ENCODE results near the gene C1orf50. TPM values are rescaled to one million over a fixed set of nuclear protein-coding genes. Genes with fewer than 3 reads are reported as not detected.
A peak's percentile ranks its signal among the peaks of the same experiment; 100 is the strongest.

The C1orf50 gene
- total RNA-seq, 2 experiments from 2014 or later: 23.1 to 23.9 TPM

DNA sequence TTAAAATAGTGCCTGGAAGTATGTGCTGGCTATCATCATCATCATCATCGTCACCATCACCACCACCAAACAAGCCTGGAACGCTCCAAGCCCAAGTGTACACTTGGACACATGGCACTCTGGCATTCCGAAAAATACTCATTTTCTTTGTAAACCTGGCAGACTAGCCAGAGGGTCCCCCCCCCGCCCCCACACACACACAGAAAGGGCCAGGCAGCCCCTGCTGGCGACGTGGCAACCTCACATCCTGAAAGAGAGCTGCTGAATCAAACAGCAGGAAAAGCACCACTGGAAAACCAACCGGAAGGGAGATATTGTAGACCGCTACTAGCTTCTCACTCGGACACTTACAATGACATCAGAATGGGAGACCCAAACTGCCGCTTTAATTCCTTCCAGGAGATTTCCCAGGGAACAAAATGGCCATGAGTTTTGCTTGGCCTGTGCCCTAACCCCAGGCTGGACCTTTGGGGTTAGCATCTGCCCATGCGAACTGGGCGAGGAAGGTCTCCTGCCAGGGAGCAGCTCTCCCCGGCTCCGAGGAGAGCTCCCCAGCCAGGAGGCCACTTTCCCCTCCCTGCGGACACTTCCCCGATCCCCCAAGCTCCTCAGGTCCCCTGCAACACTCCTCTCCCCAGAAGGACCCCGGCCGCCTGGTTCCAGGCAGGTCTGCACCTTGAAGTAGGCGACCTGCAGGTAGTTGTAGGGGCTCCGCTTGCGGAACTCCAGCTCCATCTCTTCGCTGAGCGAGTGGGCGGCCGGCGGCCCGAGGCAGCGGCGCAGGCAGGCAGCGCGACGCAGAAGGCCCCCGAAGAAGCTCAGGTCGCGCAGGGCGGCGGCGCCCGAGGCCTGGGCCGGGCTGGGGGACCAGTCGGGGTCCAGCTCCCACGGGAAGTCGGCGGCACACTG lies 963 bp upstream of the C1orf50 start:
- intact Hi-C loops (cut with DNase I, micrococcal nuclease): loop anchor here (1.0 to 10.0 kb wide), 14 partner anchors 51 to 1904 kb away; partner anchors contain the start of genes CDC20 (in 2 of the 2), ZNF691 (in 2 of the 2), B4GALT2 (in 1 of the 2) and CCDC30 (in 1 of the 2)
- TF ChIP-seq, protein P1, sequence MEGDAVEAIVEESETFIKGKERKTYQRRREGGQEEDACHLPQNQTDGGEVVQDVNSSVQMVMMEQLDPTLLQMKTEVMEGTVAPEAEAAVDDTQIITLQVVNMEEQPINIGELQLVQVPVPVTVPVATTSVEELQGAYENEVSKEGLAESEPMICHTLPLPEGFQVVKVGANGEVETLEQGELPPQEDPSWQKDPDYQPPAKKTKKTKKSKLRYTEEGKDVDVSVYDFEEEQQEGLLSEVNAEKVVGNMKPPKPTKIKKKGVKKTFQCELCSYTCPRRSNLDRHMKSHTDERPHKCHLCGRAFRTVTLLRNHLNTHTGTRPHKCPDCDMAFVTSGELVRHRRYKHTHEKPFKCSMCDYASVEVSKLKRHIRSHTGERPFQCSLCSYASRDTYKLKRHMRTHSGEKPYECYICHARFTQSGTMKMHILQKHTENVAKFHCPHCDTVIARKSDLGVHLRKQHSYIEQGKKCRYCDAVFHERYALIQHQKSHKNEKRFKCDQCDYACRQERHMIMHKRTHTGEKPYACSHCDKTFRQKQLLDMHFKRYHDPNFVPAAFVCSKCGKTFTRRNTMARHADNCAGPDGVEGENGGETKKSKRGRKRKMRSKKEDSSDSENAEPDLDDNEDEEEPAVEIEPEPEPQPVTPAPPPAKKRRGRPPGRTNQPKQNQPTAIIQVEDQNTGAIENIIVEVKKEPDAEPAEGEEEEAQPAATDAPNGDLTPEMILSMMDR (IDR thresholded peaks at IDR 0.05): peak; percentile 46
- Histone ChIP-seq H3K27me3 (ENCODE audit: control insufficient read depth in 1 of 2, insufficient read depth in 2 of 2, low read length in 2 of 2) (no peaks in the 10 kb centered on the region), H3K36me3 (ENCODE audit: insufficient read depth, low read length) (peaks cover 25% of the 10 kb centered on the region), H3K4me3 (ENCODE audit: low read length) (peak overlapping the region; percentile 86), H3K27ac (ENCODE audit: low read depth in 1 of 2, low read length in 2 of 2) (peak overlapping the region in 1 of 2 donors; percentile 50), H3K4me1 (ENCODE audit: insufficient read depth, low read length) (peaks cover 44% of the 10 kb centered on the region), H3K9me3 (ENCODE audit: control insufficient read depth in 1 of 2, insufficient read depth in 1 of 2, low read length in 2 of 2) (no peaks in the 10 kb centered on the region)
- Mint-ChIP-seq H3K36me3 (ENCODE audit: low read depth) (peaks cover 19% of the 10 kb centered on the region), H3K27me3 (no peaks in the 10 kb centered on the region), H3K9me3 (no peaks in the 10 kb centered on the region), H3K27ac (no peak overlapping the region), H3K4me3 (no peak overlapping the region), H3K4me1 (ENCODE audit: low read depth) (peaks cover 33% of the 10 kb centered on the region)
- ChIA-PET CTCF (interaction anchor here (0.7 to 2.6 kb wide), 13 partner anchors 14 to 732 kb away, joined by 3 to 10 read pairs (median 3); partner anchors contain the start of genes PPIH and ZNF691), POLR2A (interaction anchor here (0.6 to 3.7 kb wide), 36 partner anchors 8 to 731 kb away, joined by 3 to 75 read pairs (median 4); partner anchors contain the start of genes CCDC30, ERMAP, PPCS and PPIH)
- DNase-seq (peak in 12 of 14 experiments; percentile 5 to 68 (median 22)), ATAC-seq (ENCODE audit: poor library complexity) (no peak)

GRCh38 chr1:42767510-42768000 lies 506 bp downstream of the C1orf50 start:
- ATAC-seq (ENCODE audit: poor library complexity) (peak; percentile 14), DNase-seq (no peak)
- no peak overlapping the region for H3K4me3 Mint-ChIP-seq
- CTCF ChIA-PET: interaction anchor here (0.5 to 2.6 kb wide), 6 partner anchors 64 to 190 kb away, joined by 3 to 10 read pairs (median 3); partner anchors contain the start of genes PPIH and ZNF691
- Histone ChIP-seq H3K36me3 (ENCODE audit: insufficient read depth, low read length) (peaks cover 11% of the 10 kb centered on the region), H3K9me3 (ENCODE audit: control insufficient read depth in 1 of 2, insufficient read depth in 1 of 2, low read length in 2 of 2) (no peaks in the 10 kb centered on the region), H3K4me1 (ENCODE audit: insufficient read depth, low read length) (peaks cover 47% of the 10 kb centered on the region), H3K27ac (ENCODE audit: low read depth in 1 of 2, low read length in 2 of 2) (peak overlapping the region; percentile 49 to 78), H3K27me3 (ENCODE audit: control insufficient read depth in 1 of 2, insufficient read depth in 2 of 2, low read length in 2 of 2) (no peaks in the 10 kb centered on the region), H3K4me3 (ENCODE audit: low read length) (peak overlapping the region; percentile 86)
- intact Hi-C loops (cut with DNase I, micrococcal nuclease): loop anchor here (1.0 to 10.0 kb wide), 14 partner anchors 49 to 1905 kb away; partner anchors contain the start of genes CDC20 (in 2 of the 2), ZNF691 (in 2 of the 2), B4GALT2 (in 1 of the 2) and CCDC30 (in 1 of the 2)
- peaks cover 24% of the 10 kb centered on the region for H3K36me3 Mint-ChIP-seq (ENCODE audit: low read depth)
- TF ChIP-seq, protein P1 (IDR thresholded peaks at IDR 0.05): no peak
- no peaks in the 10 kb centered on the region for H3K9me3 Mint-ChIP-seq
- H3K27me3 Mint-ChIP-seq: no peaks in the 10 kb centered on the region
- H3K27ac Mint-ChIP-seq: no peak overlapping the region
- peaks cover 40% of the 10 kb centered on the region for H3K4me1 Mint-ChIP-seq (ENCODE audit: low read depth)
- POLR2A ChIA-PET: interaction anchor here (0.7 to 3.7 kb wide), 34 partner anchors 9 to 733 kb away, joined by 3 to 75 read pairs (median 5); partner anchors contain the start of genes CCDC30, ERMAP, PPCS and PPIH

DNA sequence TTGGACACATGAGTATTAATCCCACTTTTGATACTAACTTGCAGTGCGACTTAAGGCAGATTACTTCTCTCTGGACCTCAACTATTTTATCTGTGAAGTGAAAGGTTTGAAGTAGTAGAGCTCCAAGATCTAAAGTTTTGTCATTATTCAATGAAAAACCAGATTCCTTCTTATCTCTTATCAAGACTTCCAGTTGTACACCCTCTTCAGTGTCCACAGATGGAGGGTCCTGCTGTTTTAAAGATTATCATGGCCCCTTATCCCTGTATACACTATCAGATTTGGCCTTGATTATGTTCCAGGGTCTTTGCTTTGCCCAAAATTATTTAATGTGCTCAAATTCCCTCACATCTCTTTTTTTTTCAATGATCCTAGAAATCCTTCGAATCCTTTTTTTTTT lies 1.1 kb downstream of the C1orf50 start:
- Mint-ChIP-seq H3K4me1 (ENCODE audit: low read depth) (peaks cover 44% of the 10 kb centered on the region), H3K27ac (no peak overlapping the region)
- ATAC-seq (ENCODE audit: poor library complexity): no peak

More for the DNA sequence above, 1.1 kb downstream of the C1orf50 start:
- ChIA-PET POLR2A (interaction anchor here (1.2 to 3.7 kb wide), 9 partner anchors 10 to 110 kb away, joined by 4 to 75 read pairs (median 24); partner anchors contain the start of genes ERMAP, PPIH, SVBP and TMEM269), CTCF (interaction anchor here (0.5 to 2.6 kb wide), 2 partner anchors 64 to 78 kb away, joined by 3 to 10 read pairs; partner anchors contain the start of gene ZNF691)
- Mint-ChIP-seq H3K9me3 (no peaks in the 10 kb centered on the region), H3K4me3 (no peak overlapping the region), H3K36me3 (ENCODE audit: low read depth) (peaks cover 29% of the 10 kb centered on the region), H3K27me3 (no peaks in the 10 kb centered on the region)
- intact Hi-C loops (cut with DNase I, micrococcal nuclease): loop anchor here (5.0 to 10.0 kb wide), 9 partner anchors 79 to 1906 kb away; partner anchors contain the start of genes B4GALT2 (in 1 of the 2), CCDC30 (in 1 of the 2), CDC20 (in 1 of the 2) and CFAP57 (in 1 of the 2)
- peak overlapping the region; percentile 86 for H3K4me3 ChIP-seq (ENCODE audit: low read length)
- TF ChIP-seq, protein P1 (IDR thresholded peaks at IDR 0.05): no peak
- H3K27me3 ChIP-seq (ENCODE audit: control insufficient read depth in 1 of 2, insufficient read depth in 2 of 2, low read length in 2 of 2): no peaks in the 10 kb centered on the region
- peaks cover 47% of the 10 kb centered on the region for H3K4me1 ChIP-seq (ENCODE audit: insufficient read depth, low read length)
- H3K9me3 ChIP-seq (ENCODE audit: control insufficient read depth in 1 of 2, insufficient read depth in 1 of 2, low read length in 2 of 2): no peaks in the 10 kb centered on the region
- DNase-seq: no peak
- H3K36me3 ChIP-seq (ENCODE audit: insufficient read depth, low read length): peaks cover 17% of the 10 kb centered on the region
- H3K27ac ChIP-seq (ENCODE audit: low read depth in 1 of 2, low read length in 2 of 2): no peak overlapping the region
